GM19023 (cell line): Measurements from ENCODE around the gene EBF3.

Experiments
- ATAC-seq: cut with Tn5 transposase; IDR thresholded peaks from one replicate; pipeline ENCODE4 v1.9.1; 2021; ENCODE audit warnings: mild to moderate bottlenecking, moderate library complexity; ENCODE audit not compliant: unreplicated experiment

The EBF3 gene

GRCh38 chr10:129963641-129964501, at the start of gene EBF3:
EBF3 (minus strand) TSS chr10:129964274; CDS start chr10:129963768, 506 bp downstream.
- ATAC-seq: no peak

- ATAC-seq: no peak
These were observed 49.5 kb upstream of the EBF3 start for GRCh38 chr10:130013335-130014262.

GRCh38 chr10:130012129-130012528, 48.1 kb upstream of the EBF3 start:
- no peak for ATAC-seq

- no peak for ATAC-seq
These were observed 46.6 kb upstream of the EBF3 start for GRCh38 chr10:130010653-130011052.

- ATAC-seq: no peak
These were observed 45.2 kb upstream of the EBF3 start for GRCh38 chr10:130009228-130009627.

- ATAC-seq: no peak
These were observed 39.9 kb upstream of the EBF3 start for GRCh38 chr10:130003787-130004613.

- no peak for ATAC-seq
These were observed 39.1 kb upstream of the EBF3 start for GRCh38 chr10:130003166-130003565.

- no peak for ATAC-seq
These were observed 38.5 kb upstream of the EBF3 start for GRCh38 chr10:130002606-130003005.

GRCh38 chr10:130000918-130001317, 36.8 kb upstream of the EBF3 start:
- ATAC-seq: no peak

- ATAC-seq: no peak
These were observed 35.1 kb upstream of the EBF3 start for GRCh38 chr10:129999140-129999539.

- ATAC-seq: no peak
These were observed 29.5 kb upstream of the EBF3 start for GRCh38 chr10:129993621-129994020.

- no peak for ATAC-seq
These were observed 28.3 kb upstream of the EBF3 start for GRCh38 chr10:129992356-129992755.

- no peak for ATAC-seq
These were observed 18.8 kb upstream of the EBF3 start for GRCh38 chr10:129982825-129983224.

GRCh38 chr10:129978980-129979379, 14.9 kb upstream of the EBF3 start:
- no peak for ATAC-seq

- no peak for ATAC-seq
These were observed 14.2 kb upstream of the EBF3 start for GRCh38 chr10:129978322-129978721.

- ATAC-seq: no peak
These were observed 13.7 kb upstream of the EBF3 start for GRCh38 chr10:129977794-129978193.

- no peak for ATAC-seq
These were observed 9.6 kb upstream of the EBF3 start for GRCh38 chr10:129973674-129974059.

- no peak for ATAC-seq
These were observed 9.0 kb upstream of the EBF3 start for GRCh38 chr10:129972966-129973673.

GRCh38 chr10:129972145-129972965, 8.3 kb upstream of the EBF3 start:
- ATAC-seq: no peak
